Fibroblast of pulmonary artery (primary cell): Measurements from ENCODE around the gene NTM.

Source experiments
- DNase-seq: peaks from one replicate; pipeline ENCODE4 v3.0.0-alpha.2; 2010; ENCODE audit warnings: low read depth
- H3K4me3 ChIP-seq: replicated peaks from 2 replicates; pipeline ENCODE4 v1.5.1; 2011; ENCODE audit warnings: low read depth, mild to moderate bottlenecking, control low read depth, low read length, moderate library complexity
- TF ChIP-seq, protein P1 (sequence below): IDR thresholded peaks from 2 replicates; pipeline ENCODE4 v1.5.1; 2011; ENCODE audit warnings: mild to moderate bottlenecking, control low read depth, low read length, inconsistent platforms; ENCODE audit errors: missing control alignments

The NTM gene

DNA sequence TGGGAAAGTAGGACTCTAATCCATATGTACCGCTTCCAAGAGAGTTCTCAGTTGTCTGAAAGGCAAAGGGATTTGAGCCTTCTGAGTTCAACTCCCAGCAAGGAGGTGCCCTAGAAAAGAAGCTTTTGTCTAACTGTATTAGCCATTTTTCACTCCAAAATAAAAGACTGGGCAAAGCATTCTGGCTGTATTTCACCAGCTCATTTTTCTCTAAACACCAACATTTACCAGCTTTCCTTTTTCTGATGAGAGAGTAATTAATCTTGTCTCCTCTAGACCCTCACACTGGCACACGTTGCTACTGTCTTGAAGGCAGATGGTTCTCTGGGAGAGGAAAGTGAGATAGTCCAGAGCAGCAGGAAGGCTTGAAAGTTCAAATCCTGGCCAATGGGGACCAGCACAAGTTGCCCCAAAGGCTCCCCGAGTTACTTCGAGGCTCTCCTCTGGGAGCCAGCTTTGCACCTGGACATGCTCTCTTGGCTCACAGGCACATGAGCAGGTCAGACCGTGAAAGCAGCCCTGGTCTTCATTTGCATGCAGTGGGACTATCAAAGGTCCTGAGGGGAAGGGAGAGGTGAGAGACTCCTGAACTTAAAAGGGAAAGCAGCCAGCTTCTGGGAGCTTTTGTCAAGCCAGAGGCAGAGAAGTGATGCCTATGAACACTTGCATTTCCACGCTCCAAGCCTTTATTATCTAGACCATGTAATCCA, 100.0 kb downstream of the NTM start:
- no peak for DNase-seq
- H3K4me3 ChIP-seq, result no peak overlapping the region
- TF ChIP-seq, protein P1, sequence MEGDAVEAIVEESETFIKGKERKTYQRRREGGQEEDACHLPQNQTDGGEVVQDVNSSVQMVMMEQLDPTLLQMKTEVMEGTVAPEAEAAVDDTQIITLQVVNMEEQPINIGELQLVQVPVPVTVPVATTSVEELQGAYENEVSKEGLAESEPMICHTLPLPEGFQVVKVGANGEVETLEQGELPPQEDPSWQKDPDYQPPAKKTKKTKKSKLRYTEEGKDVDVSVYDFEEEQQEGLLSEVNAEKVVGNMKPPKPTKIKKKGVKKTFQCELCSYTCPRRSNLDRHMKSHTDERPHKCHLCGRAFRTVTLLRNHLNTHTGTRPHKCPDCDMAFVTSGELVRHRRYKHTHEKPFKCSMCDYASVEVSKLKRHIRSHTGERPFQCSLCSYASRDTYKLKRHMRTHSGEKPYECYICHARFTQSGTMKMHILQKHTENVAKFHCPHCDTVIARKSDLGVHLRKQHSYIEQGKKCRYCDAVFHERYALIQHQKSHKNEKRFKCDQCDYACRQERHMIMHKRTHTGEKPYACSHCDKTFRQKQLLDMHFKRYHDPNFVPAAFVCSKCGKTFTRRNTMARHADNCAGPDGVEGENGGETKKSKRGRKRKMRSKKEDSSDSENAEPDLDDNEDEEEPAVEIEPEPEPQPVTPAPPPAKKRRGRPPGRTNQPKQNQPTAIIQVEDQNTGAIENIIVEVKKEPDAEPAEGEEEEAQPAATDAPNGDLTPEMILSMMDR, result no peak

DNA sequence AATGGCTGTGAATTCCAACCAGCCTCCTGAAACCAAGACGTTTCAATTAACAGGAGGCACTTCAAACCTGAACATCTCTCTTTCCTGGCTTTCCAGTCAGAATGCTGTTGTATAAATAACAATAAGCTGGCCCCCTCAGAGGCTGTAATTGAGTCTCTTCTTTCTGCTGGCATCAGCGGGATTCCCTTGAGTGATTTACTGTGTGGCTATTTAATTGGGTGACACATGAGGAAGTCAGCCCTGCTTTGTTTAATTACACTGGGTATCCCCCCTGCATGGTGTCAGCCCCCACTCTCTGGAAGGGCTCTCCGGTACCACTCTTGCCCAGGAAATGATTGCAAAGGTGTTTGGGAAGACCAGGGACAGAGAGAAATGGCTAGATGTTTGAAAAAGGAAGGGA, 101.6 kb downstream of the NTM start:
- TF ChIP-seq, protein P1, result no peak
- no peak overlapping the region for H3K4me3 ChIP-seq
- no peak for DNase-seq

DNA sequence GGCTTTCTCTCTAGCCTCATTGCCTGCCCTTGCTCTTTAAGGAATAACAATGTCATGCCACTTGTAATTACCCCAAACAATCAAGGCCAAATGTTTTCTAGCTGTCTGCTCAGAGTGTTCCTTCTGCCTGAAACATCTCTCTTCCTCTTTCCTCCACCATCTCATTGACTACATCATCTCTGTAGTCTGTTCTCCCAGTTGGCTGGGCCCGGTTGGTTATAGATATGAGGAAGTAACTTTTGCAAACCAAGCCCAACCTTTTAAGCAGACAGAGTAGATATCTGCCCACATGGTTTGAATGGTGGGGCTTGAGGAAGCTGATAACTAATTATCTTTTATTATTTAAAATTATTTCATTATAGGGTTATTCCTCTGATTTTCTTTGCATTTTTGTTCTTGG, 104.5 kb downstream of the NTM start:
- TF ChIP-seq, protein P1, result no peak
- no peak overlapping the region for H3K4me3 ChIP-seq
- no peak for DNase-seq

DNA sequence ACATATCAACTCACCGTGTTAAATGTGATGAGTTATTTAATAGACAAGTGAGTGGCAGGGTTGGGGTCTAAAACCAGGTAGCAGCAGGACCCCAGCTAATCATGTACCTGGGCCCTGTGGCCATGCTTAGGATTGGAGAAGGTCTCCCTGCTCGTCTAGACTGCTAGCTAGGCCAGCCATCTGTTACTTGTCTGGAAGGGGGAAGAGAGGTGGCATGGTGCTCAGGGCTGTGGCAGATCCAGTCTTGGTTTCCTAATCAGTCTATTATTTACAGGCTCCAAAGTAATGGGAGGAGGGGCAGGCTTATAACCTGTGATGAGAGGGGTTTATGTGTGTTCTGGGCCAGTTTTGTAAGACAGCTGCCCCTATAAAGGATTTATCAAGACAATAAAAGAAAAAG, 105.9 kb downstream of the NTM start:
- DNase-seq, result no peak
- TF ChIP-seq, protein P1, result no peak
- H3K4me3 ChIP-seq, result no peak overlapping the region

DNA sequence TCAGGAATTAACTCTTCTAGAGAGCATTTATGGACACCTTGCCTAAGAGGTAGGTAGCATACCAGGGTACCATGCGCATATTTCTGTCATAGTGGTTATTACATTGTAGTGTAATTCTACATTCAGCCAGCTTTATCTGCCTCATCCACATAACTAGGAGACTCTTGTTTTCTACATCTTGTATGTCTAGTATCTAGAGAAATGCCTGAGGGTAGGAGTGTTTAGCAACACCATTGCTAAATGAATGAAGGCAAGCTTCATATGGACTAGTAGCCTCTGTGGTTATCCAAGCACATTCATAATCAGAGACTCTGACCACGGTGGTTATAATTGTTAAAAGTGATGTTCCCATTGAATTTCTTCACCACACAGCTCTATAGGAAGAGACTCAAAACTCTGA, 107.9 kb downstream of the NTM start:
- no peak overlapping the region for H3K4me3 ChIP-seq
- DNase-seq, result no peak
- TF ChIP-seq, protein P1, result no peak

DNA sequence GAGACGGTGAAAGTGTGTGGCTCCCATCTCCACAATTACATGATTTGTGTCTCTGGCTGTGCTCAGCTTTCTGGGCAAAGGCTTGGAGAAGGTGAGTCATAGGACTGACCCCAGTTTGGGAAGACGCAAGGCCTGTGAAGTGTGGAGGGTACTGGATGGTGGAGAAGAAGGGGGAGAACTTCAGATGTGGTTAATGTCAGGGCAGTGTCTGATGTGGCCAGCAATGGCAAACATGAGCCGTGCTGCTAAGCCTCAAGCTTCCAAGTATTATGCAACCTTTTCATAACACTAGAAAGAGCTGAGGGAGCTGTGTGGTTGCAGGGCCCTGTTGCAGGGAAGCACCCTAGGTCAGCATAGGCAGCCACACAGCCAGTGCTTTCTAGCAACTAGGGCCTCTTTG, 110.9 kb downstream of the NTM start:
- DNase-seq, result no peak
- H3K4me3 ChIP-seq, result no peak overlapping the region
- TF ChIP-seq, protein P1, result no peak

DNA sequence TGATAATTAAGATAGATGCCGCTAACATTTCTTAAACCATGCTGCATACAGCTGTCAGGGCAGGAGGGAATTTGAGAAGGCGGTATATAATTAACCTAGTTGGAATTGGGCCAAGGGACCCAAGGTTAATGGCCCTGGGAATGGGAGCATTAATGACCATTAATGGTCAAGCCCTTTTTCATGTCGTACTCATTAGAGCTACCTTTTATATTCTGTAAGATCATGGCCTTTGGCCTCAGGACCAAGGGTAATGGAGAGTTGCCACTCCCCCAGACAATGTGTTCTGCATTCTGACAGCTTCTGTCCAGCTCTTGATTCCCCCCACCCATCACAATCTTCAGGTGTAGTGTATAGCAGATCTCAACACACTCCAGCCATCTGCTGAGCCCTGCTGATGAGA, 111.6 kb downstream of the NTM start:
- H3K4me3 ChIP-seq, result no peak overlapping the region
- no peak for DNase-seq
- TF ChIP-seq, protein P1, result no peak
